IPS-18c (cell line): ENCODE results near the gene HOXD3.

Source experiments
- H3K4me3 ChIP-seq: 2 replicates; pipeline ENCODE4 v1.7.0; 2013; ENCODE audit warnings: low read depth, mild to moderate bottlenecking, low read length, moderate library complexity; ENCODE audit not compliant: insufficient read depth
- H3K9me3 ChIP-seq: one replicate; pipeline ENCODE4 v1.6.1; 2013; ENCODE audit warnings: mild to moderate bottlenecking, low read length, moderate library complexity; ENCODE audit not compliant: control insufficient read depth, insufficient read depth

The HOXD3 gene

DNA sequence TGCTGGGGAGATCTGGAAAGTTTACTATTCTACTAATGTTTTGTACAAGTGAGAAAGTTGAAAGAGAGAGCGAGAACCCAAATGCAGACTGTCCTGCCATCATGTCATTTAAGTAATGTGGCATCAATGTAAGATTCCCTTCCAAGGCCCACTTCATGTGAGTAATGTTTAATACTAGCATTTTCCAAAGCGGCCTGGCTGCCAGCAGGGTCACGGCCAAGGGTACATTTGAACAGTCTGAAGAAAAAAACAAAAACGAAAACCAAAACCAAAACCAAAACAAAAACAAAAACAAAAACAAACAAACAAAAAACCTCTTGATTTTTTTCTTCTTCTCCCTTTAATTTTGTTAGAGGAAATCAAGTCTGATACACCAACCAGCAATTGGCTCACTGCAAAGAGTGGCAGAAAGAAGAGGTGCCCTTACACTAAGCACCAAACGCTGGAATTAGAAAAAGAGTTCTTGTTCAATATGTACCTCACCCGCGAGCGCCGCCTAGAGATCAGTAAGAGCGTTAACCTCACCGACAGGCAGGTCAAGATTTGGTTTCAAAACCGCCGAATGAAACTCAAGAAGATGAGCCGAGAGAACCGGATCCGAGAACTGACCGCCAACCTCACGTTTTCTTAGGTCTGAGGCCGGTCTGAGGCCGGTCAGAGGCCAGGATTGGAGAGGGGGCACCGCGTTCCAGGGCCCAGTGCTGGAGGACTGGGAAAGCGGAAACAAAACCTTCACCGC, 38.3 kb upstream of the HOXD3 start:
- Histone ChIP-seq H3K4me3 (no peak overlapping the region), H3K9me3 (no peaks in the 10 kb centered on the region)

DNA sequence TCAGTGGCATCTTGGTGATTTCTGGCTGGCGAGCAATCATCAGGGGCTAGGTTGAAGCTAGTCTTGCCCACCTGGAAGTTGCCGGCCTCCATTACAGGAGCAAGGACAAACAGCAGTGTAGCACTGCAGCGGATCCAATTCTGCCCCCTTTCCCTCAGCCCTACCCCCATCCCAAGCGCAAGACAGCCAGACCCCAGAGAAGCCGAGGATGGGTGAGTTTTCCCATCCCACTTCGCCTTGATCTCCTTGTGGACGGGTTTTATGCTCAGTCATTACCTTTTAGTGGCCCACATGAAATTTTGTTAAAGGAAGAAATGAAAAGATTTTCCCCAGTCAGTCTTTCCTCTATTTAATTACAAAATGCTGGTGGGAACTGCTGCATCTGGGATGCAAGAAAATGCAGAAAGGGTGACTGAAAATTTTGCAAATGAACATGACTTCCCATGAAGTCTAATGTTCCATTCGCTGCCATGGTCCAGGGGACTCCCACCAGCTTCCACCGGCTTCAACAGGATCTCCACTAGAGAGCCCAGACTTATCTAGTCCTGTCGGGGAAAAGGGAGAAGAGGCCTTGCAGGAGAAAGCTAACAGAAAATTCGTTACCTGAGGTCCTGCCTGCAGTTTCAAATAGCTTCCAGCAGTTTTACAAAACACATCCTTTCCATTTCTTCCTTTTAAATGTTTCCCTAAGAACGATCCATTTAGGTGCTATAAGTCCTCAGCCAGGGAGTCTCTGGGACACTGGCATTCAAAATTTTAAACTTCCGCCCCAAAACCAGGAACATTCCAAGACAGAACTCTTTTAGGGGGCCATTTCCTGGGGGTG, 36.5 kb upstream of the HOXD3 start:
- Histone ChIP-seq H3K4me3 (no peak overlapping the region), H3K9me3 (no peaks in the 10 kb centered on the region)

DNA sequence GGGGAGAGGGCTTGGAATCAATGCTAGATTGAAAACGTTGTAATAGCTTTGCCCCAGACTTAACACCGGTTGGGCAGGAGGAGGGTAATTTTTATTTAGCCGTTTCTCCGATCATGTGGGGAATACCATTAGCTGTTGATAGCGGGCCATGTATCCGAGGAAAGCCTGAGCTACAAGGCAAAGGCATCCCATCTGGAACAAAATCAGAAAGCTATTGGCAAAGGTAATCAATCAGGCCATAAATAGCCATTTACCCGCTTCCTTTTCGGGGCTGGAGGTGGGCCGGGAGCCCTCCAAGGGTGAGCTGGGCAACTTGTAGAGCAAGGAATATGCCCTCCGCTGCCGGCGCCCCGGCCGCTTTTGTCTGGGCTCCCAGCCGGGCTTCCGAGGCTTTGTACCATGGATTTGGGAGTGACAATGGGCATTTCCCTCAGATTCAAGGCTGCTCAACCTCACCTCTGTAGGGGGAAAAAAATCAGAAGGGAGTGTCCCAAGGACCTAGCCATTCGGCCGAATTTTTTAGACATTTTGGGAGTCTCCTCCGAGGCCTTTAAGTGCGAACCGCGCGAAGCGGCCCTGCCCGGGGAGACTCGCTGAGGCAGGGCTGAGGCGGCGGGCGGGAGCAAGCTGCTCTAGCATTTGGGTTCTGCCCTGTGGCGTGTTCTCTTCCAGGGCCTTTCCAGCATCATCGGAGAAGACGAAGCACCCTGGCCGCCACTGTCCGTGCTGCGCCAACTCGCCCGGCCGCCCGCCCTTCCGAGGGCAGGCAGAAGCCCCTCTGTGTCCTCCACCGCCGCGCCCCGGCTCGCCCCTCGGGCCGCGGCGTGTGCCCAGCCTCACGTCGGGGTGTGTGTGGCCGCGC, 35.7 kb upstream of the HOXD3 start:
- Histone ChIP-seq H3K4me3 (no peak overlapping the region), H3K9me3 (no peaks in the 10 kb centered on the region)

DNA sequence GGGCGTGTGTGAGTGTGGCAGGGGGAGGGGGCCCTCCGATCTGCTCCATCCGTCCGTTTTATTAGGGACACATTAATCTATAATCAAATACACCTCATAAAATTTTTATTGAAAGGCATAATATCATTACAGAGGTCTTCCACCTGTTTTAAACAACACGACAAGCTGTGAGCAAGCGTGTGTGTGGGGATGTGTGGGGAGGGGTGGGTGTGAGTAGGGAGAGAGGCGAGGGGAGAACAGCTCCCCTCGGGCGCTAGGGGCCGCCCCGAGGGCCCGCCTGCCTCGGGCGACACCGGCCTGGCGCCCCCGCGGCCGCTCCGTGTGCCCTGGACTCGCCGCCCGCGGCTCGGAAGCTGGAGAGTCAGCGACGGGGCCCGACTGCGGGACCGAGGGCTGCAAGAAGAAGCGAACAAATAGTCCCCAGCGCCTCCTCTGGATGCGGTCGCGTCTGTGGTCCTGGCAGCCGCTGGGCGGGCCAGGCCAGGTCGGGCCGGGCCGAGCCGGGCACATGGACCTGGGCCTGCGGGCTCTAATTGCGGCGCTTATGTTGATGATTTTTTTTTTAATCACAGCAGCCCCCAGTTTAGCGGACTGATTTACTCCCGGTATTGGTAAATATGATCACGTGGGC, 34.9 kb upstream of the HOXD3 start:
- peak overlapping the region; percentile 4; the same call in 1 of the 2 replicates for H3K4me3 ChIP-seq
- no peaks in the 10 kb centered on the region for H3K9me3 ChIP-seq

DNA sequence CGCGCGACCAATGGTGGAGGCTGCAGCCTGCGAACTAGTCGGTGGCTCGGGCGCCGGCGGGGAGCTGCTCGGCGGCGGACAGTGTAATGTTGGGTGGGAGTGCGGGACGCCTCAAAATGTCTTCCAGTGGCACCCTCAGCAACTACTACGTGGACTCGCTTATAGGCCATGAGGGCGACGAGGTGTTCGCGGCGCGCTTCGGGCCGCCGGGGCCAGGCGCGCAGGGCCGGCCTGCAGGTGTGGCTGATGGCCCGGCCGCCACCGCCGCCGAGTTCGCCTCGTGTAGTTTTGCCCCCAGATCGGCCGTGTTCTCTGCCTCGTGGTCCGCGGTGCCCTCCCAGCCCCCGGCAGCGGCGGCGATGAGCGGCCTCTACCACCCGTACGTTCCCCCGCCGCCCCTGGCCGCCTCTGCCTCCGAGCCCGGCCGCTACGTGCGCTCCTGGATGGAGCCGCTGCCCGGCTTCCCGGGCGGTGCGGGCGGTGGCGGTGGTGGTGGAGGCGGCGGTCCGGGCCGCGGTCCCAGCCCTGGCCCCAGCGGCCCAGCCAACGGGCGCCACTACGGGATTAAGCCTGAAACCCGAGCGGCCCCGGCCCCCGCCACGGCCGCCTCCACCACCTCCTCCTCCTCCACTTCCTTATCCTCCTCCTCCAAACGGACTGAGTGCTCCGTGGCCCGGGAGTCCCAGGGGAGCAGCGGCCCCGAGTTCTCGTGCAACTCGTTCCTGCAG, 34.3 kb upstream of the HOXD3 start, which contains the start of gene HOXD9:
TSS of gene HOXD9 (plus strand) at position 37 of the 728 bp plus-strand sequence. CDS start at position 87, 50 bp downstream.
- Histone ChIP-seq H3K4me3 (peak within 1 kb of the TSS; percentile 15; the same call in 1 of the 2 replicates), H3K9me3 (no peaks in the 10 kb centered on the region)

DNA sequence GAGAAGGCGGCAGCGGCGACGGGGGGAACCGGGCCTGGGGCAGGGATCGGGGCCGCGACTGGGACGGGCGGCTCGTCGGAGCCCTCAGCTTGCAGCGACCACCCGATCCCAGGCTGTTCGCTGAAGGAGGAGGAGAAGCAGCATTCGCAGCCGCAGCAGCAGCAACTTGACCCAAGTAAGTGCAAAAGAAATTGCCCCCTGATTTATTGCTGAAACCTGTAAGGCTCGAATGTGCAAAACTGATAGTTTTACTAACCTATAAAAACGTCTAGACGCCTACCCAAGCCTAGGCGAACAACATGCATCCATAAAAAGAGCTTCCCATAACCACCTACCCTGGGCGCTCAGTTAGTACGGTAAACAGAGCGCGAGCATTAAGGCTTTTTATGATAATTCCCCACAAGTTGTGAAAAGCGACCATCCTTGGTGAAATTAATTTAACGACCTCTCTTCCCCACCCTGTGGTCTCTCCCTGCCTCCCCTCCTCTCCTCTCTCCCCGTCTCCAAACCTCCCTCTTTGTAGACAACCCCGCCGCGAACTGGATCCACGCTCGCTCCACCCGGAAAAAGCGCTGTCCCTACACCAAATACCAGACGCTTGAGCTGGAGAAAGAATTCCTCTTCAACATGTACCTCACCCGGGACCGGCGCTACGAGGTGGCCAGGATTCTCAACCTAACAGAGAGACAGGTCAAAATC, 33.5 kb upstream of the HOXD3 start:
- Histone ChIP-seq H3K9me3 (no peaks in the 10 kb centered on the region), H3K4me3 (no peak overlapping the region)

DNA sequence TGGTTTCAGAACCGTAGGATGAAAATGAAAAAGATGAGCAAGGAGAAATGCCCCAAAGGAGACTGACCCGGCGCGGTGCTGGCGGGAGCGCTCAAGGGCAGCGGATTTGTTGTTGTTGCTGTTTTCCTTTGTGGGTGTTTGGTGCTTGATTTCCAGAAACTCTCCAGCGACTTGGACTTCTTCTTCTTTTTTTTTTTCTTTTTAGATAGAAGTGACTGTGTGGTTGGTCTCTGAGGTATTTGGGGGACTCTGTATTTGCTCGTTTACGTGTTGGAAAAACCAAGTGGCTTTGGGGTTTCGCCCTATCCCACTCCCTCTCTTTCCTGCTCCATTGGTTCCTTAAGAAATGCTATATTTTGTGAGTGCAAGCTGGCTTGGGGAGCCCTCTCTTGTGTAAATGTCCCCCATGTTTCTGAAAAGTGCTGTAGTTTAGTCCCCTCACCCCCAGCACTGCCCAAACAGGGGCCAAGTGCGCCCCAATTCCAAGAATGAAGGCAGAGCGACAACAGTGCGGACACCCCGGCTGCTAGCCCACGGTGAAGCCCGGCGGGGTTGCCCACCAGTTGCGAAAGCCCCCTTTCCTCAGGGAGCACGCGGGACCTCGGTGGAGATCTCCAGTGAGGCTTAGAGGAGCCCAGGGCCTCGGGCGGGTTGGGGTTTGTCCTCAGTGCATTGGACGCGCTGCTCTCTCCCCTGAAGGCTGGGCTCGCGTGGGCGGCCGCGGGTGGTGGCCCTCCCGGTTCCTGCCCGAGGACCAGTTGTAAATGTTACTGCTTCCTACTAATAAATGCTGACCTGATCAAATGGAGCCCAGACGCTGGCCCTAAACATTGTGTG, 32.8 kb upstream of the HOXD3 start:
- Histone ChIP-seq H3K9me3 (no peaks in the 10 kb centered on the region), H3K4me3 (no peak overlapping the region)

DNA sequence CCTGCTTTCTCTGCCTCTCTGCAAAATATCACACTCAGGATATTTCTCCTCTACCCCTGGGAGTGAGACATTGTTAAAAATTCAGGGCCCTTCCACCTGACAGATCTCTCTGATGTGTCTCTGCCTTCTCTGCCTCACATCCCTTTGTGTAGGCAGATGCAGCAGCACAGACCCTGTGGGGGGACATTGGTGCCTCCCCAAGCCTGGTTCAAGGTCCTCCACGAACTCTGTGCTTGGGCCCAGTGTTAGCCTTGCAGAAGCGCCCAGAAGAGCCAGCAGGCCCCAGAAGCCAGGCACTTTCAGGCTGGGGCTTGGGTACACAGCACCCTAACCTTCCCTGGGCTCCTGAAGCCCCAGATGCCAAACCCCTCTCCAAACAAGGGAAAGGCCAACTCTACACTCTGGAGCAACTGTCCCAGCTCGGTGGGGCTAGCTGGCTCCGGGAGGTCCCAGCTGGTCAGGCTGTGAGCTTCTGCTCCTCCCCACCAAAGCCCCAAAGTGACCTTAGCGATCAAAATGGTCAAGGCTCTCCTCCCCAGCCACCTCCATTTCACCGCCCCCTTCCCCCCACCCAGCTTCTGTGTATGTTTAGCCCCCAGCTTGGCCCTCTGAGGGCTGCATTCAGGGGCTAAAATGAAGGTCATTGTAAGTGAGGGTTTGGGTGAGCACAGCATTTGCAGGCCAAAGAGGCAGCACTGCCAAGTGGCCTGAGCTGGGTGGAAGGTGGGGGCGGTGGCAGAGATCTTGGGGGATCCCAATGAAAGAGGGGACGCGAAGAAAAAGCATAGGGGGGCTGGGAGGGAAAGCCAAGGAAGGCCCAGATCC, 31.9 kb upstream of the HOXD3 start:
- H3K4me3 ChIP-seq = no peak overlapping the region
- H3K9me3 ChIP-seq = no peaks in the 10 kb centered on the region

DNA sequence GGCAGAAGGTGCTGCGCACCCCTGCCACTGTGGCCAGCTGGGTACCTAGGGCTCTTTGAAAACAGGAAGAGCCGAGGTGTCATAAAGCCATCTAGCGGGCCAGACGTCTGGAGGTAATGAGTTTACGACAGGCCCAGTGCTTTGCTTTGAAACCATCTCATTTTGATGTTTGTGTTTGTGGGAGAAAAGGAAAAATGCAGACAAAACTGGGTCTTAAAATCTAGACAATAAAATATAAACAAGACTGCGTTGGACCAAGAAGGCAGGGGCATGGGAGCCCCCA, 31.4 kb upstream of the HOXD3 start:
- Histone ChIP-seq H3K9me3 (no peaks in the 10 kb centered on the region), H3K4me3 (no peak overlapping the region)

DNA sequence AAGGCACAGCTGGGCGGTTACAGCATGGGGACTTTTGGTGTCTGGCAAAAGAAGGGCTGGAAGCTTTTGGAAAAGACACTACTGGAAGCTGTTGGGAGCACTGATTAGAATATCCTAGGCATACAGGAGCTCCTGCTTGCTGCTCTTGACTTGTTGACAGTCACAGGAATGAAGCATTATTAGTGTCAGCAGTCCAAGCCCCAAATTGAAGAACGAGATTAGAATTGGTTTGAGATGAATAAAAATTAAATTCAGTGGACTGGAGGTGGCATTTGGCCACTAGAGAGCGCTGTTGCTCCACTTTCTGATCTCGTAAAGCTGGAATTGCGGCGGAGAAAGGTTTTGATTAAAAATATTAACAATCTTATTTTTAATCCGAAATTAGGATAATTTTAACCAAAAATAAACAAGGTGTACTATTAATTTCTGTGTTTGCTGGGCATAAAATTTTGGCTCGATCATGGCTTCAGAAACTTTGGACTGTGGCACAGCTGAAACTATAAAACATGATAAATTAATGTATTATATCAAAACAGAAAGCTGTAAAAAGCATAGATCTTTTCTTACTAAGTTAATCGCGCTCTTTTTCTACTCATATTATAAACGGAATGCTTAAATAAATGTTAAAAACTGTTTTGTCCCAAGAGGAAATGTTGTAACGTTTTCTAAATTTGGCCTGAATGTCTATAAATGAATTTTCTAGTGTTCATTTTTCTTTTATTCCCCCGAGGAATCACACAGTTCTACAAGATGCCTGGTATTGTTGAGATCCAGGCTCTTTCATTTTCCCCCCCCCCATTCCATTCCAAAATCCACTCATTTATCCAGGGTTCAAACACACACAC, 30.0 kb upstream of the HOXD3 start:
- Histone ChIP-seq H3K9me3 (no peaks in the 10 kb centered on the region), H3K4me3 (no peak overlapping the region)

DNA sequence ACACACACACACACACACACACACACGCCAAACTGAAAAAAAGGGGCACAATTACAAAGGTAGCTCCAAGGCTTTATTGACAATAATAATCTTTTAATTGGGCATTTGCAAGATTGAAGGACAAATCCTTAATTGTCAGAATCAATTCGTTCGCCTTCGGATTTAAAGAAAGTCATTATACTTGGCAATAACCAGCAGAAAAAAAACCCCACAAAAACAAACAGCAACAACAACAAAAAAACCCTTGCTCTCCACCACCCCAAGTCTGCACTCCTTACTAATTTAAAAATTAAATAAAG, 29.4 kb upstream of the HOXD3 start:
- Histone ChIP-seq H3K9me3 (no peaks in the 10 kb centered on the region), H3K4me3 (no peak overlapping the region)

DNA sequence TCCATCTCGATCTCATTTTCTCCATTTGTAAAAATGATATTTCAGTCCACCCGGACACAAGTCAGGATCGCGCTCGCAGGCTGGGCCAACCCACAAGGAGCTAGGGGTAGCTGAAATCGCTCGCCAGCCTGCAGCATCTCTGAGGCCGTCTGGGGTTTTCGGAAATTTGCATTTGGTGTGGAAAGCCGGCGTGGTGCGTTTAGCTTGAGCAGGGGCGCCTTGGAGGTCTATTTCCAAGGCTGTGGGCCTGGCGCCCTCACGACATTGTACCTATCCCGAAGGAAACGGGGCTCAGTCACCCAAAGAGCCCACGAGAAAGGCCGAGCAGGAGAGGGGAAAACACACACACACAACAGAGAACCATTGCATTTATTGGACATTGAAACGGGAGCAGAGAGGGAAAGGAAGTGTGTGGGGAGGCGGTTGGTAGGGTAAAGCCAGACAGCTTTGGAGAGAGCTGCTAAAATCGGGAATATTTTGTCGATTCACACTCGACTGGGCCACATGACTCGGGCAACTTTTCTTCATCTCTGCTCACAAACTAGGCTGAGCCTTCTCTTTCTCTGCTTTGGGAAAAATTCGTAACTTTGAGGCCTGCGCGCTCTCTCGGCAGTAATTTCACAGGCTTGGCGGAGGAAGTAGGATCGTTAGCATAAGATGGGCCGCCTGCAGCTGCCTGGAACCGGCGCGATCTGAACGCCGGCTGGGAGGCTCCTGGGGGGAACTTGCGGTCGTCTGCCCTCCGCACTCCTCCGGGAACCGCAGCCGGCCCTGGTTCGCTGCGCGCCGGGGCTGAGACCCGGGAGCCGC, 28.7 kb upstream of the HOXD3 start:
- Histone ChIP-seq H3K4me3 (peak overlapping the region; percentile 21; the same call in 1 of the 2 replicates), H3K9me3 (no peaks in the 10 kb centered on the region)

DNA sequence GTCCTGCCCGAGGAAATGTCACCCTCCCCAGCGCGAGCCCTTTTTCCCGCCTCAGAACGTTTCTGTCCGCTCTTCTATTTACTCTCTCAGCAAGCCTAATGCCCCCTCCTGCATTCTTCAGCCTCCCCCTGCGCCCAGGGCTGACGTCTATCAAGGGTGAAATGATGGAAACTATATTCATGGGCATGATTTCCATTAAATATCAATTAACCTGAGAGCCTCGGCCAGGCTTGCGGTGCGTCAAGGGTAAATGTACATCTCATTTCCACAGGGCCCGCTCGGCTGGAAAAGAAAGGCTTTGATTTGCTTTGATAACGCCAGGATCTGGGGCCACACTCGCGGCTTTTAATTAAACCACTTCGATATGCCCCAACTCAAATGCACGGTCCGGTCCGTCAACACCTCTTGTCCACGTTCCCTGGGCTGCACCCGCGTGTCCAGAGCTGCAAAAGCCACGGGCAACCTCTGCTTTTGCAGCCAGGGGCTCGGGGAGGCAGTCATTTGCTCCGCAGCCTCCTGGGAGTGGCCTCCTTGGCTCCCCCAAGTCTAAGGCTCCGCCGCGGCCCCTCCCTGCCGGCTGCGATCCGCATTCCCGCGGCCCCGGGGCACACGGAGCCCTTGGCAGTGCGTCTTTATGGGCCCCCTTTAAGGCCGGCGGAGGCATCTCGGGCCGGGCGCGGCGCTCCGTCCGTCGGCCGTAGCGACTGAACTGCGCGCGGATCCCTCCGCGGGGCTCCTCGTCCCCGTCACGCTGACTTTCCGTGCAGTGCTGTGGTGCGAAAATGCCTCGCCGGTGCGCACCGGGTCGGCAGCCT, 27.9 kb upstream of the HOXD3 start, which contains the start of gene HOXD8:
TSS of gene HOXD8 (plus strand) at position 724 of the 815 bp plus-strand sequence. CDS start 662 bp downstream, outside the sequence.
- Histone ChIP-seq H3K9me3 (no peaks in the 10 kb centered on the region), H3K4me3 (peak within 1 kb of the TSS; percentile 15; the same call in 1 of the 2 replicates)
